ENCODE measurements around the gene CRYBA4.

Gene CRYBA4

GRCh38 chr22:26658671-26659478 lies 37.1 kb downstream of the CRYBA4 start:
- in situ Hi-C loops (cut with HindIII; ENCODE audit: low sequenced_read_pairs): loop anchor here (5.0 kb wide), 1 partner anchor 92 kb away; no protein-coding TSS in a partner anchor

GRCh38 chr22:26660356-26660755 lies 38.6 kb downstream of the CRYBA4 start:
- in situ Hi-C loops (cut with HindIII; ENCODE audit: low sequenced_read_pairs): no loop called here

GRCh38 chr22:26660961-26661578 lies 39.3 kb downstream of the CRYBA4 start:
- in situ Hi-C loops (cut with HindIII; ENCODE audit: low sequenced_read_pairs): no loop called here

GRCh38 chr22:26662160-26662559 lies 40.4 kb downstream of the CRYBA4 start:
- in situ Hi-C loops (cut with HindIII; ENCODE audit: low sequenced_read_pairs): no loop called here

- in situ Hi-C loops (cut with HindIII; ENCODE audit: low sequenced_read_pairs): no loop called here
These were observed 41.7 kb downstream of the CRYBA4 start for GRCh38 chr22:26663374-26663923.

- in situ Hi-C loops (cut with HindIII; ENCODE audit: low sequenced_read_pairs): no loop called here
These were observed 44.1 kb downstream of the CRYBA4 start for GRCh38 chr22:26665813-26666231.

GRCh38 chr22:26667140-26667539 lies 45.4 kb downstream of the CRYBA4 start:
- in situ Hi-C loops (cut with HindIII; ENCODE audit: low sequenced_read_pairs): no loop called here

- in situ Hi-C loops (cut with HindIII; ENCODE audit: low sequenced_read_pairs): no loop called here
These were observed 47.3 kb downstream of the CRYBA4 start for GRCh38 chr22:26669060-26669481.

GRCh38 chr22:26670459-26670858 lies 48.7 kb downstream of the CRYBA4 start:
- in situ Hi-C loops (cut with HindIII; ENCODE audit: low sequenced_read_pairs): no loop called here

GRCh38 chr22:26671317-26672059 lies 49.7 kb downstream of the CRYBA4 start:
- in situ Hi-C loops (cut with HindIII; ENCODE audit: low sequenced_read_pairs): no loop called here

GRCh38 chr22:26672060-26672471 lies 50.3 kb downstream of the CRYBA4 start:
- in situ Hi-C loops (cut with HindIII; ENCODE audit: low sequenced_read_pairs): no loop called here

GRCh38 chr22:26672590-26673468 lies 51.1 kb downstream of the CRYBA4 start:
- in situ Hi-C loops (cut with HindIII; ENCODE audit: low sequenced_read_pairs): no loop called here

GRCh38 chr22:26673486-26673885 lies 51.7 kb downstream of the CRYBA4 start:
- in situ Hi-C loops (cut with HindIII; ENCODE audit: low sequenced_read_pairs): no loop called here

- in situ Hi-C loops (cut with HindIII; ENCODE audit: low sequenced_read_pairs): no loop called here
These were observed 52.7 kb downstream of the CRYBA4 start for GRCh38 chr22:26674211-26675190.

GRCh38 chr22:26675687-26676268 lies 54.0 kb downstream of the CRYBA4 start:
- in situ Hi-C loops (cut with HindIII; ENCODE audit: low sequenced_read_pairs): no loop called here

GRCh38 chr22:26677217-26677616 lies 55.5 kb downstream of the CRYBA4 start:
- in situ Hi-C loops (cut with HindIII; ENCODE audit: low sequenced_read_pairs): no loop called here

GRCh38 chr22:26679003-26679629 lies 57.4 kb downstream of the CRYBA4 start:
- in situ Hi-C loops (cut with HindIII; ENCODE audit: low sequenced_read_pairs): no loop called here

Measured in endothelial cell of hepatic sinusoid (primary cell).